ENCODE results near the gene S100PBP. TPM values are rescaled to one million over a fixed set of nuclear protein-coding genes. Genes with fewer than 3 reads are reported as not detected.

The S100PBP gene
- total and polyA plus RNA-seq, 2 donors (not counting 3 experiments of a cell fraction or from before 2014, with no cell fraction given): 15.4 to 38.6 TPM

DNA sequence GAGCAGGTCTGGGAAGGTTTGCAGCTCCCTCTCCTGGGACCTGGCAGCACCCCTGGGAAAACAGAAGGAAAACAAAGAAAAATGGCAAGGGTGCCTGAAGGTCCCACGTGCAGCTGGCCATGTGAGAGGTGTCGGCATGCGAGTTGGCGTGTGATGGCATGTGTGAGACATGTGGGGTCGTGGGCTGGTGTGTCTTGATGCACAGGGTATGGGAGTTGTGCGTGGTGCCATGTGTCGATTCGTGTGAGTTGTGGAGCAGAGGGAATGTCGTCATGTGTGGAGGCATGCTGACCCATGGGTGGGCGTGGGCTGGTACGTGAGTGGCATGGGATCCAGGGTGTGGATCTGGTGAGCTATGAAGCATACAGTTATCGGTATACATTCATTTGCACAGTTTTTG is 70.2 kb downstream of the S100PBP start:
- dilution Hi-C loops (cut with MboI; ENCODE audit: extremely low pct_ligation_motif_present, low sequenced_read_pairs) (no loop called here), intact Hi-C loops (cut with micrococcal nuclease) (no loop called here)
- no peak for TF ChIP-seq FOS (IDR thresholded peaks at IDR 0.05; ENCODE audit: borderline replicate concordance, insufficient read depth, low read length)
- TF ChIP-seq EZH2 (IDR thresholded peaks at IDR 0.05; ENCODE audit: borderline replicate concordance, low read depth, low read length, severe bottlenecking): no peak
- H3K9me3 ChIP-seq (replicated peaks; ENCODE audit: control insufficient read depth, insufficient read depth, low read length): no peaks in the 10 kb centered on the region
- no peaks in the 10 kb centered on the region for H3K4me1 ChIP-seq (ENCODE audit: control insufficient read depth, extremely low read depth, insufficient read depth, low read length)
- no peaks in the 10 kb centered on the region for H3K79me2 ChIP-seq (ENCODE audit: control insufficient read depth, insufficient read depth, low read length)
- H3K9ac ChIP-seq (replicated peaks; ENCODE audit: extremely low read depth, insufficient read depth, low read length): no peak overlapping the region
- H3K4me3 ChIP-seq (replicated peaks in 1 of 3; ENCODE audit: insufficient read depth in 1 of 3, low read depth in 1 of 3, low read length in 3 of 3): no peak overlapping the region
- CTCF ChIA-PET: interaction anchor here (0.8 to 3.3 kb wide), 5 partner anchors 9 to 175 kb away, joined by 3 to 20 read pairs (median 3); no protein-coding TSS in a partner anchor
- POLR2A ChIA-PET: no interaction called here
- no peaks in the 10 kb centered on the region for H3K9me1 ChIP-seq (replicated peaks; ENCODE audit: control insufficient read depth, extremely low read depth, insufficient read depth, low read length)
- no peak for FAIRE-seq
- no TSS peak for BruUV-seq (replicated peaks)
- no peaks in the 10 kb centered on the region for H4K20me1 ChIP-seq (replicated peaks; ENCODE audit: control insufficient read depth, extremely low read depth, insufficient read depth, low read length)
- no peak for DNase-seq (ENCODE audit: low read depth, low spot score)
- no peak overlapping the region for H3K27ac ChIP-seq (ENCODE audit: insufficient read depth, low read depth, low read length)
- peaks cover 27 to 30% of the 10 kb centered on the region in 2 experiments for H3K27me3 ChIP-seq (ENCODE audit: control insufficient read depth in 2 of 2, insufficient read depth in 2 of 2, low read length in 2 of 2)
- no peak overlapping the region for H3K4me2 ChIP-seq (ENCODE audit: insufficient read depth, low read length)
- no peak overlapping the region for H2AFZ ChIP-seq (ENCODE audit: low read depth, low read length)
- no peaks in the 10 kb centered on the region for H3K36me3 ChIP-seq (ENCODE audit: control insufficient read depth in 2 of 2, extremely low read depth in 1 of 2, insufficient read depth in 2 of 2, low read length in 2 of 2)

DNA sequence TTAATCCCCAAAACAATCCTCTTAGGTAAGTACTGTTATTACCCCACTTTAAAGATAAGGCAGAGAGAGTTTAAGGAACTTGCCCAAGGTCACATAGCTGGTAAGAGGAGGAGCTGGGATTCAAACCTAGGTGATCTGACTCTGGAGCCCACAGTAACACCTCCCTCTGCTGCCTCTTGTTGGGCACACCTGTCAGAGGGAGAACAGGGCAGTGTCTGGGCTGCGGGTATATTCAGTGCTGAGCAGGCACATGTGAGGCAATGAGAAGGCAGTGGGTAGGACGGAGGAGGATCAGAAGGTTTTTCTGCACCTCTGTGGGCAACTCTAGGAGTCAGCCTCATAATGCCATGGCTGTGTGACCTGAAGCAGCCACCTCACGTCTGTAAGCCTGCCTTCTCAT is 70.7 kb downstream of the S100PBP start:
- no peaks in the 10 kb centered on the region for H3K79me2 ChIP-seq (ENCODE audit: control insufficient read depth, insufficient read depth, low read length)
- H3K4me2 ChIP-seq (ENCODE audit: insufficient read depth, low read length): no peak overlapping the region
- ChIA-PET CTCF (interaction anchor here (0.8 to 3.3 kb wide), 4 partner anchors 9 to 176 kb away, joined by 3 to 20 read pairs (median 8); no protein-coding TSS in a partner anchor), POLR2A (no interaction called here)
- H3K27ac ChIP-seq (ENCODE audit: insufficient read depth, low read depth, low read length): no peak overlapping the region
- no peak overlapping the region for H3K9ac ChIP-seq (replicated peaks; ENCODE audit: extremely low read depth, insufficient read depth, low read length)
- dilution Hi-C loops (cut with MboI; ENCODE audit: extremely low pct_ligation_motif_present, low sequenced_read_pairs) (no loop called here), intact Hi-C loops (cut with micrococcal nuclease) (no loop called here)
- H3K4me3 ChIP-seq (replicated peaks in 1 of 3; ENCODE audit: insufficient read depth in 1 of 3, low read depth in 1 of 3, low read length in 3 of 3): no peak overlapping the region
- no peak for DNase-seq (ENCODE audit: low read depth, low spot score)
- no peak for FAIRE-seq
- H3K4me1 ChIP-seq (ENCODE audit: control insufficient read depth, extremely low read depth, insufficient read depth, low read length): no peaks in the 10 kb centered on the region
- H2AFZ ChIP-seq (ENCODE audit: low read depth, low read length): no peak overlapping the region
- no peaks in the 10 kb centered on the region for H4K20me1 ChIP-seq (replicated peaks; ENCODE audit: control insufficient read depth, extremely low read depth, insufficient read depth, low read length)
- no TSS peak for BruUV-seq (replicated peaks)
- TF ChIP-seq POLR2A (IDR thresholded peaks at IDR 0.05; ENCODE audit: low read depth, low read length) (no peak), JUN (IDR thresholded peaks at IDR 0.05; ENCODE audit: borderline replicate concordance, insufficient read depth, insufficient read length, low read depth) (no peak), POLR2AphosphoS5 (IDR thresholded peaks at IDR 0.05; ENCODE audit: insufficient read depth, low read depth, low read length) (no peak), FOS (IDR thresholded peaks at IDR 0.05; ENCODE audit: borderline replicate concordance, insufficient read depth, low read length) (no peak), EZH2 (IDR thresholded peaks at IDR 0.05; ENCODE audit: borderline replicate concordance, low read depth, low read length, severe bottlenecking) (no peak)
- TF ChIP-seq, protein P1, sequence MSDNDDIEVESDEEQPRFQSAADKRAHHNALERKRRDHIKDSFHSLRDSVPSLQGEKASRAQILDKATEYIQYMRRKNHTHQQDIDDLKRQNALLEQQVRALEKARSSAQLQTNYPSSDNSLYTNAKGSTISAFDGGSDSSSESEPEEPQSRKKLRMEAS (IDR thresholded peaks at IDR 0.05; ENCODE audit: insufficient read depth, insufficient read length): no peak
- TF ChIP-seq, protein P2, sequence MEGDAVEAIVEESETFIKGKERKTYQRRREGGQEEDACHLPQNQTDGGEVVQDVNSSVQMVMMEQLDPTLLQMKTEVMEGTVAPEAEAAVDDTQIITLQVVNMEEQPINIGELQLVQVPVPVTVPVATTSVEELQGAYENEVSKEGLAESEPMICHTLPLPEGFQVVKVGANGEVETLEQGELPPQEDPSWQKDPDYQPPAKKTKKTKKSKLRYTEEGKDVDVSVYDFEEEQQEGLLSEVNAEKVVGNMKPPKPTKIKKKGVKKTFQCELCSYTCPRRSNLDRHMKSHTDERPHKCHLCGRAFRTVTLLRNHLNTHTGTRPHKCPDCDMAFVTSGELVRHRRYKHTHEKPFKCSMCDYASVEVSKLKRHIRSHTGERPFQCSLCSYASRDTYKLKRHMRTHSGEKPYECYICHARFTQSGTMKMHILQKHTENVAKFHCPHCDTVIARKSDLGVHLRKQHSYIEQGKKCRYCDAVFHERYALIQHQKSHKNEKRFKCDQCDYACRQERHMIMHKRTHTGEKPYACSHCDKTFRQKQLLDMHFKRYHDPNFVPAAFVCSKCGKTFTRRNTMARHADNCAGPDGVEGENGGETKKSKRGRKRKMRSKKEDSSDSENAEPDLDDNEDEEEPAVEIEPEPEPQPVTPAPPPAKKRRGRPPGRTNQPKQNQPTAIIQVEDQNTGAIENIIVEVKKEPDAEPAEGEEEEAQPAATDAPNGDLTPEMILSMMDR (IDR thresholded peaks at IDR 0.05; ENCODE audit: extremely low read depth in 1 of 2, insufficient read depth in 1 of 2, low read depth in 1 of 2, low read length in 2 of 2): no peak
- no peaks in the 10 kb centered on the region for H3K9me3 ChIP-seq (replicated peaks; ENCODE audit: control insufficient read depth, insufficient read depth, low read length)
- H3K27me3 ChIP-seq (ENCODE audit: control insufficient read depth in 2 of 2, insufficient read depth in 2 of 2, low read length in 2 of 2): peaks cover 28 to 32% of the 10 kb centered on the region in 2 experiments
- H3K36me3 ChIP-seq (ENCODE audit: control insufficient read depth in 2 of 2, extremely low read depth in 1 of 2, insufficient read depth in 2 of 2, low read length in 2 of 2): no peaks in the 10 kb centered on the region
- no peaks in the 10 kb centered on the region for H3K9me1 ChIP-seq (replicated peaks; ENCODE audit: control insufficient read depth, extremely low read depth, insufficient read depth, low read length)
